BLaER1 (cell line): Measurements from ENCODE around the gene B3GALNT2.

Experiments
- H3K27ac ChIP-seq: shearing (Covaris generic); formaldehyde crosslinking; 2 replicates; pipeline ENCODE4 v1.8.1; 2022
- H3K27me3 ChIP-seq: shearing (Covaris generic); formaldehyde crosslinking; 2 replicates; pipeline ENCODE4 v1.8.1; 2022
- H3K36me3 ChIP-seq: shearing (Covaris generic); formaldehyde crosslinking; 2 replicates; pipeline ENCODE4 v1.8.1; 2022
- H3K4me1 ChIP-seq: shearing (Covaris generic); formaldehyde crosslinking; 2 replicates; pipeline ENCODE4 v1.8.1; 2022
- H3K4me2 ChIP-seq: shearing (Covaris generic); formaldehyde crosslinking; 2 replicates; pipeline ENCODE4 v1.8.1; 2022
- H3K4me3 ChIP-seq: shearing (Covaris generic); formaldehyde crosslinking; 2 replicates; pipeline ENCODE4 v1.8.1; 2022
- H3K9ac ChIP-seq: shearing (Covaris generic); formaldehyde crosslinking; 2 replicates; pipeline ENCODE4 v1.8.1; 2022
- H3K9me3 ChIP-seq: shearing (Covaris generic); formaldehyde crosslinking; 2 replicates; pipeline ENCODE4 v1.8.1; 2022
- H4K20me1 ChIP-seq: shearing (Covaris generic); formaldehyde crosslinking; 2 replicates; pipeline ENCODE4 v1.8.1; 2022
- Cebpa-rat ChIP-seq: shearing (Covaris generic); IDR thresholded peaks from 2 replicates; pipeline ENCODE4 v1.8.1; 2022

The B3GALNT2 gene

DNA sequence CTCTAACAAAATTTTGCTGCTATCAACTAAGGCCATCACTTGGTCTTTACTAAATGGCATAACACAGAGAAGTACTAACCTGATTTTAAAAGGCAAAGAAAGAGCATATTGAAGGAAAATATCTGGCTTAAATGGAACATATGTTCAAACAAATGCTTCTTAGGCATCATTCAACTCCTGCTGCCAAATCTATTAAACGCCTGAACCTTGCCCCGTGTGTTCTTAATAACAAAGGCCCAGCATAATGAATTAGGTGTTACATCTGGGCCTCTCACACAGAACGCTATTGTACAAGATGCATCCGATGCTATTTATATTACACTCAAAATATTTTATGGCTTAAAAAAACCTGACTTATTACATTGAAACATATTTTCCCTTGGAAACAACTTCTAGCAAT is 48.4 kb downstream of the B3GALNT2 start:
- no peak for TF ChIP-seq Cebpa-rat
- H3K9me3 ChIP-seq, result no peaks in the 10 kb centered on the region
- H3K4me1 ChIP-seq, result no peaks in the 10 kb centered on the region
- H3K9ac ChIP-seq, result no peak overlapping the region
- no peak overlapping the region for H3K4me2 ChIP-seq
- no peak overlapping the region for H3K4me3 ChIP-seq
- no peak overlapping the region for H3K27ac ChIP-seq
- peaks cover 63% of the 10 kb centered on the region for H3K36me3 ChIP-seq
- H4K20me1 ChIP-seq, result peaks cover 4% of the 10 kb centered on the region; the same call in 1 of the 2 replicates
- no peaks in the 10 kb centered on the region for H3K27me3 ChIP-seq

DNA sequence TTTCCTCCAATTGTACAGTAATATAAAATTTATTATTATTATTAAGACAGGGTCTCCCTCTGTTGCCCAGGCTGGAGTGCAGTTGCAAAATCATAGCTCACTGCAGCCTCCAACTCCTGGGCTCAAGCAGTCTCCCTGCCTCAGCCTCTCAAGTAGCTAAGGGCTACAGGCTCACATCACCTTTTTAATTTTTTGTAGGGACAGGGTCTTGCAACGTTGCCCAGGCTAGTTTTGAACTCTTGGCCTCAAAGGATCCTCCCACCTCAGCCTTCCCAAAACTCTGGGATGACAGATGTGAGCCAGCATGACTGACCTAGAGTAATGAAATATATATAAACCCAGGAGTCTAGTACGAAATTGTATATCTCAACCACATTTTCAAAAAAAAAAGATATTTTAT is 49.2 kb downstream of the B3GALNT2 start:
- Histone ChIP-seq H3K27ac (no peak overlapping the region), H3K27me3 (no peaks in the 10 kb centered on the region), H3K36me3 (peaks cover 70% of the 10 kb centered on the region), H3K4me2 (no peak overlapping the region), H4K20me1 (peaks cover 6% of the 10 kb centered on the region; the same call in 1 of the 2 replicates), H3K4me3 (no peak overlapping the region), H3K9me3 (no peaks in the 10 kb centered on the region), H3K4me1 (no peaks in the 10 kb centered on the region), H3K9ac (no peak overlapping the region)
- TF ChIP-seq Cebpa-rat, result no peak

DNA sequence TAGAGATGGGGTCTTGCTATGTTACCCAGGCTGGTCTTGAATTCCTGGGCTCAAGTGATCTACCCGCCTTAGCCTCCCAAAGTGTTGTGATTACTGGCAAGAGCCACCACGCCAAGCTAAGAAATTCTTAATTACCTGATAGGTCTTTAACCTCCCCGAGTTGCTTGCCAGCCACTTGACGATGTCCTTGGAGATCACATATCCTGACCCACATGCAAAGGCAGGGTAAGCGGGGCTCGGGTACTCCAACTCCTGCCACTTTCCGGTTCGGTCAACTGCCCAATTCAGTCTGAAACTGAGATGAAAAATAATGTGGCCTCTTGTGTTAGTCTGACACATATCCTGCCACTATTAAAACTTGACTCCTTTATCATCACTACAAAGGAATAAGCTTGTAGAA is 50.2 kb downstream of the B3GALNT2 start:
- H3K9ac ChIP-seq, result no peak overlapping the region
- no peak overlapping the region for H3K4me3 ChIP-seq
- no peaks in the 10 kb centered on the region for H3K9me3 ChIP-seq
- no peaks in the 10 kb centered on the region for H3K27me3 ChIP-seq
- no peak overlapping the region for H3K4me2 ChIP-seq
- no peak for TF ChIP-seq Cebpa-rat
- peaks cover 81% of the 10 kb centered on the region for H3K36me3 ChIP-seq
- H3K27ac ChIP-seq, result no peak overlapping the region
- no peaks in the 10 kb centered on the region for H3K4me1 ChIP-seq
- H4K20me1 ChIP-seq, result peaks cover 6% of the 10 kb centered on the region; the same call in 1 of the 2 replicates

DNA sequence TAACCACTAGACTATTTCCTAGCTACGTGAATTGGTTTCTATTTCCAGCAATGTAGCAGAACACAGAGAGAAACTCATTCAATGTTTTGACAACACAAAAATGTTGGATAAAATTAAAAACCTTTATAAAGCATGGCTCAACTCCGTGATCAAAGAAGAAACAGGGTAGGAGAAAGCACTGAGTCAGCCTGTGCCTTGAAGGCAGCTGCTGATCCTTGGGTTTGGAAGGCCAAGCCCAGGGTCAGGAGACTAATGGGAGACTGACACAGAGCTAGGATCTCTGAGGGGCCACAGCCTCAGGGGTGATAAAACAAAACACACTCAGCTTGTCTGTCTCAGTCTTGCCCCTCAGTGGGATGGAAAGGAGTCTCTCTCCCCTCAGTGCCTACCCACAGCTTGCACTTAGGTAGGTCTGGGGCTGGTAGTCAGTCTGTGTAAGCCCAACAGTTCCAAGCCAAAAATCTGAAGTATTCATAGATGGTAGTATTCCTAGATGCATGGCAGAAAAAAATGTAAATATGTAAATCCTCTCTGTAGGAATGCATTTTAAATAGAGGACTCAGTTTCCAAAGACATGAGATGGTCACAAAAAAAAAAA is 53.3 kb downstream of the B3GALNT2 start:
- H3K4me3 ChIP-seq, result no peak overlapping the region
- no peaks in the 10 kb centered on the region for H3K4me1 ChIP-seq
- H3K36me3 ChIP-seq, result peaks cover 97% of the 10 kb centered on the region
- no peak for TF ChIP-seq Cebpa-rat
- H3K9ac ChIP-seq, result no peak overlapping the region
- H3K9me3 ChIP-seq, result no peaks in the 10 kb centered on the region
- H4K20me1 ChIP-seq, result peaks cover 6% of the 10 kb centered on the region; the same call in 1 of the 2 replicates
- no peak overlapping the region for H3K4me2 ChIP-seq
- H3K27me3 ChIP-seq, result no peaks in the 10 kb centered on the region
- H3K27ac ChIP-seq, result no peak overlapping the region

DNA sequence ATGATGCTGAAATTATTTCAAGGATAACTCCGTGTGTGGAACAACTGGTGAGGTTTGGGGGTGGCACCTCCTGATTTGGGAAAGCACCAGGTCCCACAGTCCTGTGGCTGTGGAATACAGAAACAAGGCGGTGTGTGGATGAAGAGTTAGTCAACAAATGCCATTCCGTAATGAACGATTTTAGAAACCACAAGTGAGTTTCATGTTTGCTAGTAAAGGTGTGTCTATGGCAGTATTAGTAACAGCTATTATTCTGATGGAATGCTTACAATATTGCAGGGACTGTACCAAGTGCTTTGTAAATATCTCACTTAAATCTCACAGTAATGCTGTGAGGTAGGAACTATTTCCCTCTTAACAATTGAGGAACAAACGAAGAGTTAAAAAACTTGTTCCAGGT is 53.8 kb downstream of the B3GALNT2 start:
- no peak overlapping the region for H3K27ac ChIP-seq
- no peaks in the 10 kb centered on the region for H3K4me1 ChIP-seq
- no peaks in the 10 kb centered on the region for H3K27me3 ChIP-seq

DNA sequence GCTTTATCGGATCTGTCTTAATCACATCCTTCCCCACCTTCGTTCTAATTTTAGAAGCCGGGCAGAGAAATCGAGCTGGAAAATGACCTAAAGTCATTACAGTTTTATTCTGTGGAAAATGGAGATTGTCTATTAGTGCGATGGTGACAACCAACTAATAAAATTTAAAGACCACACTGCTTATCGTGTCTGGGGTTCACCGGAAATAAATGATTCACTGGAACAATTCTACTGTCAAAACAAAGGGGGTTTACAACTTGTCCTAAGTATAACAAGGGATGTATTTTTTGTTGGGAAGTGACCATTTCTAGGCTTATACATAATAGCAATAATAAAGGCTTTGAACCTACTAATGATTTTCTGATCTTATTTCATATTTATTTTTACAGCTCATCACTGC is 55.6 kb downstream of the B3GALNT2 start:
- TF ChIP-seq Cebpa-rat, result no peak

More for the DNA sequence above, 53.8 kb downstream of the B3GALNT2 start:
- Histone ChIP-seq H3K9ac (no peak overlapping the region), H3K4me3 (no peak overlapping the region), H3K36me3 (peaks cover 99% of the 10 kb centered on the region), H4K20me1 (peaks cover 6% of the 10 kb centered on the region; the same call in 1 of the 2 replicates), H3K4me2 (no peak overlapping the region), H3K9me3 (no peaks in the 10 kb centered on the region)
- TF ChIP-seq Cebpa-rat, result no peak

DNA sequence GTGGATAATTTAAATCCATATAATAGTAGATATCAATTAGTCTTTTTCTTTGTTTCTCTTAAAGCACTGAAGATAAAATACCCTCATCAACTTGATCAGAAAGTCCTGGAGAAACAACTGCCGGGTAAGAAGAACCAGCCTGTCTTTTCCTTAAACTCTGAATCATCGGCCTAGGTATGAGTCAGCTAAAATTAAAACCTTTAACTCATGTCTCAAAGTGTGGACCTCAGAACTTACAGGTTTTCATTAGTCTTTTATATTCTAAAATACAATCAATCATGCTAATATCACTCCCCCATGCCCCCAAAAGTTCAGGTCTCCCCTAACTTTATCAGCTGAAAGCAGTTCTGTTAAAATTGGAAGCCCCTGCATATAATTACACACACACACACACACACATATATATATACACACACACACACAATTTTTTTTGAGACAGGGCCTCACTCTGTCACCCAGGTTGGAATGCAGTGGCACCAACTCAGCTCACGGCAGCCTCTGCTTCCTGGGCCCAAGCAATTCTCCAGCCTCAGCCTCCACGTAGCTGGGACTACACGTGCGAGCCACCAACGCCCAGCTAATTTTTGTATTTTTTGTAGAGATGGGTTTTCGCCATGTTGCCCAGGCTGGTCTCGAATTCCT is 61.3 kb downstream of the B3GALNT2 start:
- Histone ChIP-seq H3K4me3 (no peak overlapping the region), H3K9ac (no peak overlapping the region), H3K4me2 (no peak overlapping the region), H3K9me3 (no peaks in the 10 kb centered on the region), H3K27me3 (no peaks in the 10 kb centered on the region), H3K4me1 (no peaks in the 10 kb centered on the region), H4K20me1 (no peaks in the 10 kb centered on the region), H3K27ac (no peak overlapping the region), H3K36me3 (peaks cover 99% of the 10 kb centered on the region)
- TF ChIP-seq Cebpa-rat, result no peak

More for the DNA sequence above, 55.6 kb downstream of the B3GALNT2 start:
- H3K27me3 ChIP-seq, result no peaks in the 10 kb centered on the region
- no peaks in the 10 kb centered on the region for H3K9me3 ChIP-seq
- no peaks in the 10 kb centered on the region for H3K4me1 ChIP-seq
- no peak overlapping the region for H3K27ac ChIP-seq
- no peak overlapping the region for H3K9ac ChIP-seq
- H3K36me3 ChIP-seq, result peaks cover 99% of the 10 kb centered on the region
- H3K4me2 ChIP-seq, result no peak overlapping the region
- H3K4me3 ChIP-seq, result no peak overlapping the region
- peaks cover 6% of the 10 kb centered on the region; the same call in 1 of the 2 replicates for H4K20me1 ChIP-seq

DNA sequence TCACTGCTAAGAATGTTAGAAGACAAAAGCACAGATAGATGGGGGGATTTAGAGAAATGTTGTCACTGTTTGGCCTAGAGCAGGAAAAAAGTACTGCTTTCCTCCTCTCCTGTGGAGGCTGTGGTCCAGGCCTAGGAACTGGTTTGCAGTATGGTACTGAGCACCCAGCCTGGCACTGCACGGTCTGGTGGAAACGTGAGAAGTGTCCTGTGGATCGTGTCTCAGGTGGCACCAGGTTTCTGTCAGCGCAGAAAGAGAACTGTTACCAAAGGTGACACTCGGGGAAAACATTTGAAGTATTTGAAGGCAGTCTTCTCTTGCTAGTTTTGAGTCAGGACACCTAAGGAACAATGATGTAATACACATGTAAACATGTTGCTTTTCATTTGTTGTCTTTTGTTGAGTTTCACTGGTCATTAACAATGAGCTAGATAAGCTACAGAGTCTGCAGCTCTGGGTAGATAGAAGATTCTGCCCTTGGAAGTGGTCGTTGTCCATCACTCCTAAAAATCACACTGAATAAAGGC is 63.0 kb downstream of the B3GALNT2 start:
- TF ChIP-seq Cebpa-rat, result no peak
- Histone ChIP-seq H3K36me3 (peaks cover 99% of the 10 kb centered on the region), H3K4me3 (no peak overlapping the region), H3K4me1 (no peaks in the 10 kb centered on the region), H3K9ac (no peak overlapping the region), H3K27me3 (no peaks in the 10 kb centered on the region), H4K20me1 (no peaks in the 10 kb centered on the region), H3K27ac (no peak overlapping the region), H3K9me3 (no peaks in the 10 kb centered on the region), H3K4me2 (no peak overlapping the region)

DNA sequence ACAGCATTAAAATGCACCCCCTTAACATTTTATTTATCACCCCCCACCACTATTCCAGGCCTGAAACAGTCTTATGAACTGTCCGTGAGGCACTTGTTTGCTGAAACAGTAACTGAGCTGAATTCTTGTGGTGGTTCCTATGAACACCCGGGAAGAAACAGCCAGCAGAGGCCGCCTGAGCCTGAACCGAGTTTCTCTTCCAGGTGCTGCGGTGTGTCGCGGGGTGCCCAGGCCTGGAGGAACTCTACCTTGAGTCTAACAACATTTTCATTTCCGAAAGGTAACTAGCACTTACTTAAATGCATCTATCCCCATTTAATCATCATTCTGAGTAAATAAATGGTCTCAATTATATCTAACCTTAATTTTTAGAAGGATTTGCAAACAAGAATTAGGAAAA is 70.3 kb downstream of the B3GALNT2 start:
- no peak for TF ChIP-seq Cebpa-rat
- Histone ChIP-seq H3K27me3 (no peaks in the 10 kb centered on the region), H3K4me3 (no peak overlapping the region), H4K20me1 (no peaks in the 10 kb centered on the region), H3K9me3 (no peaks in the 10 kb centered on the region), H3K36me3 (peaks cover 64% of the 10 kb centered on the region), H3K4me2 (no peak overlapping the region), H3K4me1 (no peaks in the 10 kb centered on the region), H3K27ac (no peak overlapping the region), H3K9ac (no peak overlapping the region)

DNA sequence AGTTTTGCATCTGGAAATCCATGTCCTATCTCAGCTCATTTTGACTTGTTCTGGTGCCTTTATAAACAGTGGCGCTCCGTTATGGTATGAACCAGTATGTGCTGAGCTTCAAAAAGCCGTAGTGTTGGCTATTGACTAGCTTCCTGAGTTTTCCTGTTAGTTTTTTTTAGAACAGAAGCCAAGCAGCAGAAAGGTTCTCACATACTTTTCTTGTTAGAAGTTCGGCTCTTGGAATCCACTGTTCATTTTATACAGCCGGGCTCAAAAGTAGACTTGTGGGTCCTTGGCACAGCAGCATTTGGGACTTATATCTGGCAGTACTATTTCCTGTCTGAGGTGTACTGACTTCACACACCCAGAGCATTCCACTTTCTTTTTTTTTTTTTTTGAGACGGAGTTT is 73.3 kb downstream of the B3GALNT2 start:
- TF ChIP-seq Cebpa-rat, result no peak
- H4K20me1 ChIP-seq, result no peaks in the 10 kb centered on the region
- no peaks in the 10 kb centered on the region for H3K27me3 ChIP-seq

More for the DNA sequence above, 73.3 kb downstream of the B3GALNT2 start:
- Histone ChIP-seq H3K4me1 (peaks cover 10% of the 10 kb centered on the region; the same call in 1 of the 2 replicates), H3K27ac (no peak overlapping the region), H3K9me3 (no peaks in the 10 kb centered on the region), H3K36me3 (peaks cover 43% of the 10 kb centered on the region), H3K4me2 (no peak overlapping the region), H3K9ac (no peak overlapping the region), H3K4me3 (no peak overlapping the region)
